Measurements from ENCODE around the gene SCGB3A1.

SCGB3A1 gene

GRCh38 chr5:180589771-180590542 is 1.3 kb downstream of the SCGB3A1 start:
- TF ChIP-seq CTCF (conservative IDR thresholded peaks at IDR 0.05; ENCODE audit: low read length) (no peak), EZH2phosphoT487 (IDR thresholded peaks at IDR 0.05; ENCODE audit: borderline replicate concordance) (no peak)
- H3K4me2 ChIP-seq (ENCODE audit: low read depth, low read length, poor library complexity, severe bottlenecking), result no peak overlapping the region
- no peaks in the 10 kb centered on the region for H4K20me1 ChIP-seq (ENCODE audit: insufficient read depth, low read length, poor library complexity, severe bottlenecking)
- H3K4me3 ChIP-seq (ENCODE audit: low read length, poor library complexity, severe bottlenecking), result peak overlapping the region; percentile 17
- no peaks in the 10 kb centered on the region for H3F3A ChIP-seq (ENCODE audit: low read depth)
- no peak overlapping the region for H3K9ac ChIP-seq (ENCODE audit: low read depth, low read length, poor library complexity, severe bottlenecking)
- no peaks in the 10 kb centered on the region for H3K4me1 ChIP-seq (ENCODE audit: insufficient read depth, low read length, poor library complexity, severe bottlenecking)
- no peaks in the 10 kb centered on the region for H3K79me2 ChIP-seq (ENCODE audit: insufficient read depth, low read length)
- H3K36me3 ChIP-seq (ENCODE audit: insufficient read depth, low read length), result no peaks in the 10 kb centered on the region
- H3K9me2 ChIP-seq (replicated peaks; ENCODE audit: low read depth, low read length), result no peaks in the 10 kb centered on the region
- no peak overlapping the region for H2AFZ ChIP-seq (ENCODE audit: low read length)
- no peaks in the 10 kb centered on the region for H3K9me3 ChIP-seq (ENCODE audit: insufficient read depth, low read depth, low read length)
- H3K27me3 ChIP-seq (ENCODE audit: insufficient read depth, low read length, poor library complexity, severe bottlenecking), result no peaks in the 10 kb centered on the region

GRCh38 chr5:180586870-180587269 is 4.4 kb downstream of the SCGB3A1 start:
- Histone ChIP-seq H3K9ac (ENCODE audit: low read depth, low read length, poor library complexity, severe bottlenecking) (no peak overlapping the region), H3K4me1 (ENCODE audit: insufficient read depth, low read length, poor library complexity, severe bottlenecking) (no peaks in the 10 kb centered on the region), H3K27me3 (ENCODE audit: insufficient read depth, low read length, poor library complexity, severe bottlenecking) (no peaks in the 10 kb centered on the region), H2AFZ (ENCODE audit: low read length) (no peak overlapping the region), H3K4me3 (ENCODE audit: low read length, poor library complexity, severe bottlenecking) (no peak overlapping the region), H3K36me3 (ENCODE audit: insufficient read depth, low read length) (no peaks in the 10 kb centered on the region), H3K9me2 (replicated peaks; ENCODE audit: low read depth, low read length) (no peaks in the 10 kb centered on the region), H3K79me2 (ENCODE audit: insufficient read depth, low read length) (no peaks in the 10 kb centered on the region), H3K4me2 (ENCODE audit: low read depth, low read length, poor library complexity, severe bottlenecking) (no peak overlapping the region), H3K9me3 (ENCODE audit: insufficient read depth, low read depth, low read length) (no peaks in the 10 kb centered on the region), H3F3A (ENCODE audit: low read depth) (no peaks in the 10 kb centered on the region), H4K20me1 (ENCODE audit: insufficient read depth, low read length, poor library complexity, severe bottlenecking) (no peaks in the 10 kb centered on the region)
- no peak for TF ChIP-seq CTCF (conservative IDR thresholded peaks at IDR 0.05; ENCODE audit: low read length)
- no peak for TF ChIP-seq EZH2phosphoT487 (IDR thresholded peaks at IDR 0.05; ENCODE audit: borderline replicate concordance)

GRCh38 chr5:180586204-180586603 is 5.1 kb downstream of the SCGB3A1 start:
- no peaks in the 10 kb centered on the region for H3K9me3 ChIP-seq (ENCODE audit: insufficient read depth, low read depth, low read length)
- no peak overlapping the region for H2AFZ ChIP-seq (ENCODE audit: low read length)
- no peaks in the 10 kb centered on the region for H3K27me3 ChIP-seq (ENCODE audit: insufficient read depth, low read length, poor library complexity, severe bottlenecking)
- no peak overlapping the region for H3K9ac ChIP-seq (ENCODE audit: low read depth, low read length, poor library complexity, severe bottlenecking)
- no peaks in the 10 kb centered on the region for H3K4me1 ChIP-seq (ENCODE audit: insufficient read depth, low read length, poor library complexity, severe bottlenecking)
- H3K4me2 ChIP-seq (ENCODE audit: low read depth, low read length, poor library complexity, severe bottlenecking), result no peak overlapping the region
- no peaks in the 10 kb centered on the region for H4K20me1 ChIP-seq (ENCODE audit: insufficient read depth, low read length, poor library complexity, severe bottlenecking)
- TF ChIP-seq EZH2phosphoT487 (IDR thresholded peaks at IDR 0.05; ENCODE audit: borderline replicate concordance) (no peak), CTCF (conservative IDR thresholded peaks at IDR 0.05; ENCODE audit: low read length) (no peak)
- no peaks in the 10 kb centered on the region for H3K9me2 ChIP-seq (replicated peaks; ENCODE audit: low read depth, low read length)
- no peaks in the 10 kb centered on the region for H3F3A ChIP-seq (ENCODE audit: low read depth)
- H3K36me3 ChIP-seq (ENCODE audit: insufficient read depth, low read length), result no peaks in the 10 kb centered on the region
- H3K4me3 ChIP-seq (ENCODE audit: low read length, poor library complexity, severe bottlenecking), result no peak overlapping the region
- H3K79me2 ChIP-seq (ENCODE audit: insufficient read depth, low read length), result no peaks in the 10 kb centered on the region

All from Loucy (cell line).